Body of pancreas (tissue), 4 donors: ENCODE data around the gene TMEM14C.

Experiments used
- POLR2A ChIP-seq, 3 donors: fragments of 450-650 bp; IDR thresholded peaks; one replicate each; pipeline ENCODE4 v1.6.1; 2016; ENCODE audit warnings: antibody characterized with exemption in 3 of 3, mild to moderate bottlenecking in 2 of 3
- TF ChIP-seq, protein P1 (sequence below), 7 experiments: fragments of 450-650 bp in 4 of 7; fragments of 200-600 bp in 3 of 7; sonication (generic) in 3 of 7; IDR thresholded peaks; one replicate each; pipeline ENCODE4 v1.5.1; 2016 to 2019; ENCODE audit warnings: antibody characterized with exemption in 7 of 7

DNA sequence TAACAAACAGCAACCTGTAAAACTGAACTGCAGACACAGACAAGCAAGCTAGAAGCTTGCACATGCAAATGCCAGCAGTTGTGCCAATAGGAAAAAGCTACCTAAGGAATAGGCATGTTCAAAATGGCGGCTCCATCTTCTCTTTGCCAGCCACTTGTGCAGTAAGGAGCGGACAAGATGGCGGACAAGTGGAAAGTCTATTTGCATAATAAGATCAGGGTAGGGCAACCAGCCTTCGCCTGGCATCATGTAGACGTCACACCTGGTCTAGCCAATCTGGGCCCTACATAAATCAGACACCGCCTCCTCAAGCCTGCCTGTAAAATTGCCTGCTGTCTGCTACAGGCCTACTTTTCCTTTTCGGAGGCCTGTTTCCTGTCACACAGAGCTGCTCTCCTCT is 46.5 kb upstream of the TMEM14C start:
- TF ChIP-seq, protein P1, sequence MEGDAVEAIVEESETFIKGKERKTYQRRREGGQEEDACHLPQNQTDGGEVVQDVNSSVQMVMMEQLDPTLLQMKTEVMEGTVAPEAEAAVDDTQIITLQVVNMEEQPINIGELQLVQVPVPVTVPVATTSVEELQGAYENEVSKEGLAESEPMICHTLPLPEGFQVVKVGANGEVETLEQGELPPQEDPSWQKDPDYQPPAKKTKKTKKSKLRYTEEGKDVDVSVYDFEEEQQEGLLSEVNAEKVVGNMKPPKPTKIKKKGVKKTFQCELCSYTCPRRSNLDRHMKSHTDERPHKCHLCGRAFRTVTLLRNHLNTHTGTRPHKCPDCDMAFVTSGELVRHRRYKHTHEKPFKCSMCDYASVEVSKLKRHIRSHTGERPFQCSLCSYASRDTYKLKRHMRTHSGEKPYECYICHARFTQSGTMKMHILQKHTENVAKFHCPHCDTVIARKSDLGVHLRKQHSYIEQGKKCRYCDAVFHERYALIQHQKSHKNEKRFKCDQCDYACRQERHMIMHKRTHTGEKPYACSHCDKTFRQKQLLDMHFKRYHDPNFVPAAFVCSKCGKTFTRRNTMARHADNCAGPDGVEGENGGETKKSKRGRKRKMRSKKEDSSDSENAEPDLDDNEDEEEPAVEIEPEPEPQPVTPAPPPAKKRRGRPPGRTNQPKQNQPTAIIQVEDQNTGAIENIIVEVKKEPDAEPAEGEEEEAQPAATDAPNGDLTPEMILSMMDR (IDR thresholded peaks at IDR 0.05), result no peak
- TF ChIP-seq POLR2A (IDR thresholded peaks at IDR 0.05), result no peak
